Tibial artery (tissue), 4 donors: ENCODE measurements around the gene ATP11A.

Experiments
- DNase-seq, 2 donors: peaks; one replicate each; pipeline ENCODE4 v3.0.0-alpha.2; 2019
- H3K27ac ChIP-seq, 2 donors: fragments of 200-600 bp; sonication (generic) in 1 of 2; 1 replicate in 1 of 2; 2 replicates in 1 of 2; pipeline ENCODE4 v1.5.1; 2018 to 2019; ENCODE audit warnings: mild to moderate bottlenecking in 1 of 2
- H3K27me3 ChIP-seq, 2 donors: fragments of 200-600 bp; sonication (generic) in 1 of 2; one replicate each; pipeline versions ENCODE4 v1.5.1 to v1.6.0; 2016 to 2019
- H3K36me3 ChIP-seq, 3 donors: fragments of 200-600 bp; sonication (generic) in 2 of 3; one replicate each; pipeline ENCODE4 v1.5.1; 2016 to 2019; ENCODE audit warnings: mild to moderate bottlenecking in 2 of 3
- H3K4me1 ChIP-seq, 4 donors: fragments of 200-600 bp; sonication (generic) in 2 of 4; 1 replicate in 3 of 4; 2 replicates in 1 of 4; pipeline ENCODE4 v1.5.1; 2016 to 2019
- H3K4me3 ChIP-seq, 2 donors: fragments of 200-600 bp; sonication (generic) in 1 of 2; 1 replicate in 1 of 2; 2 replicates in 1 of 2; pipeline ENCODE4 v1.5.1; 2018 to 2019; ENCODE audit warnings: mild to moderate bottlenecking in 2 of 2
- H3K9me3 ChIP-seq, 3 donors: fragments of 200-600 bp; sonication (generic) in 1 of 3; one replicate each; pipeline ENCODE4 v1.5.1; 2016 to 2019
- intact Hi-C: fragments of 100-400 bp; cut with DNase I; formaldehyde crosslinking; loops from one replicate; pipeline ENCODE4 v1.15.0; 2023; ENCODE audit warnings: low total_unique reads
- TF ChIP-seq, protein P1 (sequence below), 2 experiments: fragments of 200-600 bp in 1 of 2; fragments of 450-650 bp in 1 of 2; IDR thresholded peaks; one replicate each; pipeline ENCODE4 v1.5.1; 2017 to 2019; ENCODE audit warnings: antibody characterized with exemption in 2 of 2, mild to moderate bottlenecking in 1 of 2, moderate library complexity in 1 of 2

ATP11A gene

DNA sequence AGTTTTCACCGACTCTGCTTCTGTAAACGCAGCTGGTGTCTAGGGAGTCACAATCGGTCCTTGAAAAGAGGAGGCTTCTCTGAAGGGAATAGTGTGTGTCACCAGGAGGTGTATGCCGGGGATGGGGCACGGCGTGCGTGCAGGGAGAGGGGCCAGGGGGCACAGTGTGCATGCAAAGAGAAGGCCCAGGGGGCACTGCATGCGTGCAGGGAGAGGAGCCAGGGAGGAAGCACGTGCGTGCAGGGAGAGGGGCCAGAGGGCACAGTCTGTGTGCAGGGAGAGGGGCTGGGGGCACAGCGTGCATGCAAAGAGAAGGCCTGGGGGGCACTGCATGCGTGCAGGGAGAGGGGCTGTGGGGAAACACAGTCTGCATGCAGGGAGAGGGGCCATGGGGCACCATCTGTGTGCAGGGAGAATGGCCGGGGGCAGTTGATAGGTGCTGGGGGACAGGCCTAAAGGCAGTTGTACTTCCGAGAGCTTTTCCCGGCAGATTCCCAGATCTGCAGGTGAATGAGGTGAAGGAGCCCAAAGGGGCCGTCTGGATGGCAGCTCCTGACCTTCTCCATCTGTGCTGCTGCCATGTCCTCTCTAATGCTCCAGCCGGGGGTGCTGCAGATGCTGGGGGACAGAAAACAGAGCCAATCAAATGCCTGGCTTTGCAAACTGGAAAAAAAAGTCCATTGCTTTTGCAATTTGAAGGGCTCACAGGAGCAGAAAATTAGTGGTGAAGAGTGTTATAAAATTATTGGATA is 36.4 kb downstream of the ATP11A start:
- peaks cover 0 to 11% (median 5%) of the 10 kb centered on the region in 4 donors for H3K4me1 ChIP-seq
- no peaks in the 10 kb centered on the region for H3K36me3 ChIP-seq
- TF ChIP-seq, protein P1, sequence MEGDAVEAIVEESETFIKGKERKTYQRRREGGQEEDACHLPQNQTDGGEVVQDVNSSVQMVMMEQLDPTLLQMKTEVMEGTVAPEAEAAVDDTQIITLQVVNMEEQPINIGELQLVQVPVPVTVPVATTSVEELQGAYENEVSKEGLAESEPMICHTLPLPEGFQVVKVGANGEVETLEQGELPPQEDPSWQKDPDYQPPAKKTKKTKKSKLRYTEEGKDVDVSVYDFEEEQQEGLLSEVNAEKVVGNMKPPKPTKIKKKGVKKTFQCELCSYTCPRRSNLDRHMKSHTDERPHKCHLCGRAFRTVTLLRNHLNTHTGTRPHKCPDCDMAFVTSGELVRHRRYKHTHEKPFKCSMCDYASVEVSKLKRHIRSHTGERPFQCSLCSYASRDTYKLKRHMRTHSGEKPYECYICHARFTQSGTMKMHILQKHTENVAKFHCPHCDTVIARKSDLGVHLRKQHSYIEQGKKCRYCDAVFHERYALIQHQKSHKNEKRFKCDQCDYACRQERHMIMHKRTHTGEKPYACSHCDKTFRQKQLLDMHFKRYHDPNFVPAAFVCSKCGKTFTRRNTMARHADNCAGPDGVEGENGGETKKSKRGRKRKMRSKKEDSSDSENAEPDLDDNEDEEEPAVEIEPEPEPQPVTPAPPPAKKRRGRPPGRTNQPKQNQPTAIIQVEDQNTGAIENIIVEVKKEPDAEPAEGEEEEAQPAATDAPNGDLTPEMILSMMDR (IDR thresholded peaks at IDR 0.05) = no peak
- intact Hi-C loops = no loop called here
- DNase-seq = peak in 1 of 2 donors; percentile 12
- H3K4me3 ChIP-seq = no peak overlapping the region
- no peaks in the 10 kb centered on the region for H3K9me3 ChIP-seq
- H3K27me3 ChIP-seq = no peaks in the 10 kb centered on the region
- H3K27ac ChIP-seq = no peak overlapping the region

DNA sequence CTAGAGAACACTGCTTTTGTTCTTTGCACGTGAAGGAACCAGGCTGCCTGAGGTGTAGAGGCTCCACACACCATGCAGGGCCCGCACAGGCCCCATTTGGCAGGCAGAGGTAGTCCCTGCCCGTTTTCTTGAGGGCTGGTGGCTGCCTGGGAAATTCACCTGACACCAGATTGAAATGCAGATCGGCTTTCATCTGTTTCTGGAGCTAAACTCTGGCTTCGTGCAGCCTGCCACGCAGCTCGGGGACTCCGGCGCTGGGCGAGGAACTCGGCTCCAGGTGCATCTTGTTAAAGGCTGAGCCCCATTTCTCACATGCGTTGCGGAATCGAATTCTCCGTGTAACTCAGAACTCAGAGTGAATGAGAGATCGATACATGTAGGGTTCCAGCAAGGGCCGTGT is 37.7 kb downstream of the ATP11A start:
- Histone ChIP-seq H3K27me3 (no peaks in the 10 kb centered on the region), H3K4me1 (peaks cover 0 to 11% (median 2%) of the 10 kb centered on the region in 4 donors), H3K4me3 (no peak overlapping the region), H3K27ac (no peak overlapping the region), H3K9me3 (no peaks in the 10 kb centered on the region), H3K36me3 (no peaks in the 10 kb centered on the region)
- intact Hi-C loops = no loop called here
- peak in 1 of 2 donors; percentile 14 for DNase-seq
- TF ChIP-seq, protein P1 (IDR thresholded peaks at IDR 0.05) = no peak

DNA sequence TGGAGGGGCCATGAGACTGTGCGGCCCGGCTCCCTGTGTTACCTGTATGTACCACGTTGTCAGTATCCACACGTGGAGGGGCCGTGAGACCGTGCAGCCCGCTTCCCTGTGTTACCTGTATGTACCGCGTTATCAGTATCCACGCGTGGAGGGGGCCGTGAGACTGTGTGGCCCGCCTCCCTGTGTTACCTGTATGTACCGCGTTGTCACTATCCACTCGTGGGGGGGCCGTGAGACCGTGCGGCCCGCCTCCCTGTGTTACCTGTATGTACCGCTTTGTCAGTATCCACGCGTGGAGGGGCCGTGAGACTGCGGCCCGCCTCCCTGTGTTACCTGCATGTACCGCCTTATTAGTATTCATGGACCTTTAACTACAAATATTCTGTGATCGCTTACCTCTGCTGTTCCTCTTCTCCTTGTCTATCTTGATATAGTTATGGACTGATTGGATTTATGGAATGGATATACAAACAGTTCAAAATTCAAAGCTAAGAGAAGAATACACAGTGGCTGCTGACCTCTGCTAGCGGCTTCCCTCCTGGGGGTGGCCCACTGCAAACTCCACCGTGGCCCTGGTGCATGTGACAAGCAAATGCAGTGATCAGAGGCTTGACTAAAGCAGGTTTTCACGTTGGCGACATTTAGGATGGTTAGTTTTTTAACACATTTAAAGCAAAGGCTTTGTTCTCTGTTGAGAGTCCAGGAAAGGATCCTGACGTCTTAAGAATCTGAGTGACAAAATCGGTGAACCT is 38.7 kb downstream of the ATP11A start:
- TF ChIP-seq, protein P1 (IDR thresholded peaks at IDR 0.05) = no peak
- DNase-seq = no peak
- Histone ChIP-seq H3K4me3 (no peak overlapping the region), H3K27ac (no peak overlapping the region), H3K4me1 (peaks cover 0 to 11% (median 0%) of the 10 kb centered on the region in 4 donors), H3K27me3 (no peaks in the 10 kb centered on the region), H3K36me3 (no peaks in the 10 kb centered on the region), H3K9me3 (no peaks in the 10 kb centered on the region)
- intact Hi-C loops = no loop called here

DNA sequence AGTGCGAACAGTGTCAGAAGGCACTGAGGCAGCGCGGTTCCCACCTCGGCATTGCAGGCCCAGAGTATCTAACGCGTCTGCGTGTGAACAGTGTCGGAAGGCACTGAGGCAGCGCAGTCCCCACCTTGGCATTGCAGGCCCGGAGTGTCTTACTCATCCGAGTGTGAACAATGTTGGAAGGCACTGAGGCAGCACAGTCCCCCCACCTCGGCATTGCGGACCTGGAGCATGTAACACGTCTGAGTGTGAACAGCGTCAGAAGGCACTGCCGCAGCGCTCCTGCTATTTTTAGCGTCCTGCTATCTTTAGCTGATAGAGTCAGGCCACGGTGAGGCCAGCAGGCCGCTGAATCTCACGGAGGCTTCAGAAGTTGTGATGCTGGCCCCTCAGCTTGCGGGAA is 39.6 kb downstream of the ATP11A start:
- Histone ChIP-seq H3K36me3 (no peaks in the 10 kb centered on the region), H3K27ac (no peak overlapping the region), H3K9me3 (no peaks in the 10 kb centered on the region), H3K4me3 (no peak overlapping the region), H3K27me3 (no peaks in the 10 kb centered on the region), H3K4me1 (peaks cover 0 to 11% (median 0%) of the 10 kb centered on the region in 4 donors)
- peak in 1 of 2 donors; percentile 12 for DNase-seq
- intact Hi-C loops = no loop called here
- TF ChIP-seq, protein P1 (IDR thresholded peaks at IDR 0.05) = no peak

DNA sequence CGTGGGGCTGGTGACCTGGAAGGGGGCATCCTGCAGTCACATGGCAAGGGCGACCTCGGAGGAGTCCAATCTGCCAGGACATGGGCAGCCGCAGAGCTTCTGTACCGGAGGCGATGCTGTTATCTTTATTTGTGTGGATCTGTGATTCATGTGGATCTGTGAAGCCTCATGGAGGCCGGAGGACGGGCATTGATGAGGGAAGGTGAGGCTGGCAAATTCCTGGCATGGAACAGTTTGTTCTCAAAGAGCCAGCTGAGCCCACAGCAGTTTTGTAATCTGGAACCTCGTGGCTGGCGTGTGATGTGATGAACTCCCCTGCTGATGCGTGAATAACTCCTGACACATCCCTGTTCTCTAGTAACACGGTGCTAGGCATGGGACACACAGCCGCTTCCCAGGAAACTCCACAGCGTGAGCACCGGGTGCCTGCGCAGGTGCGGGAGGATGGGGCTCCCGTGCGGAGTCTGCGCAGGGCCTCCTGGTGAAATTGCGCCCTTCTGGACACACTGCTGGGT is 40.4 kb downstream of the ATP11A start:
- intact Hi-C loops = no loop called here
- TF ChIP-seq, protein P1 (IDR thresholded peaks at IDR 0.05) = no peak

More for the DNA sequence above, 40.4 kb downstream of the ATP11A start:
- no peaks in the 10 kb centered on the region for H3K27me3 ChIP-seq
- H3K9me3 ChIP-seq = no peaks in the 10 kb centered on the region
- no peak overlapping the region for H3K27ac ChIP-seq
- H3K36me3 ChIP-seq = no peaks in the 10 kb centered on the region
- DNase-seq = peak in 1 of 2 donors; percentile 9
- H3K4me1 ChIP-seq = peaks cover 0 to 10% (median 0%) of the 10 kb centered on the region in 4 donors
- H3K4me3 ChIP-seq = no peak overlapping the region
